ENCODE measurements around the gene STXBP3.

STXBP3 gene

GRCh38 chr1:108808438-108808837 lies 62.0 kb downstream of the STXBP3 start:
- no peak for DNase-seq

- DNase-seq: no peak
These were observed 65.1 kb downstream of the STXBP3 start for GRCh38 chr1:108811611-108812010.

- DNase-seq: peak; percentile 2
These were observed 66.9 kb downstream of the STXBP3 start for GRCh38 chr1:108813326-108813725.

GRCh38 chr1:108814343-108815125 lies 68.1 kb downstream of the STXBP3 start:
- DNase-seq: no peak

GRCh38 chr1:108815566-108815965 lies 69.1 kb downstream of the STXBP3 start:
- no peak for DNase-seq

- DNase-seq: no peak
These were observed 69.8 kb downstream of the STXBP3 start for GRCh38 chr1:108816049-108816893.

DNA sequence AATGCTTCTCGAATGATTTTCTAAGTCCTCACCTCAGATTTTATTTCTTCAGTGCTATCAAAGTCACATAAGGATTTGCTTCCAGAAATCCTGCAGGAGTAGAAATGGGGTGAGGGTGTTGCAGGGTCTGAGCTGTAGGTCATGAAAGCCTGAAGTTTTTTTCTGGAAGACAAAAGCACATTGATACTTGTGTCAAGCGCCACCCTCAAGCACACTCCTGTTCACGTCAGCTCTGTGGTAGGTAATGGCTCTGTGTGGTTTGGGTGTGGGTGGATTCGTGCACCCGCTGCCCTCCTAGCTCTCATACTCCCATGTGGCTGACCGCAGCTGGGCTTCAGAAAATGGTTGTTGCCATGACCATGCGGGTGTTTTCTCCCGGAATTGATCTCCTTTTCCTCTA lies 70.5 kb downstream of the STXBP3 start:
- no peak for DNase-seq

GRCh38 chr1:108817811-108818210 lies 71.3 kb downstream of the STXBP3 start:
- DNase-seq: no peak

DNA sequence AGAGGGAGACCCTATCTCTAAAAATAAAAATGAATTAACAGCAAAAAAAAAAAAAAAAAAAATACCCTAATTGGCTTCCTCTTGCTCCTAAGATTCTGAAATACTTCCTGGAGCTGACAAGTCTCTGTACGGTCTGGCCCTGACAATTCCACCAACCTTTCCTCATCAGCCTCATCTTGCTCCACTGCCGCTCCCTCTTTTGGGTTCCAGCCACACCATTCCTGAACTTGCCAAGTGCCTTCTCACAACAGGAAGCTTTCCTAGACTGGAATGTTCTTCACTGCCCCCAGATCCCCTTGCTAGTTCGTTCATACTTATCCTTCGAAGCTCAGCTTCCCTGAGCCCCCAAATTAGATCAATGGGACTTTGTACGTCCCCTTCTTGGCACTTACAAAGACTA lies 73.4 kb downstream of the STXBP3 start:
- DNase-seq: no peak

DNA sequence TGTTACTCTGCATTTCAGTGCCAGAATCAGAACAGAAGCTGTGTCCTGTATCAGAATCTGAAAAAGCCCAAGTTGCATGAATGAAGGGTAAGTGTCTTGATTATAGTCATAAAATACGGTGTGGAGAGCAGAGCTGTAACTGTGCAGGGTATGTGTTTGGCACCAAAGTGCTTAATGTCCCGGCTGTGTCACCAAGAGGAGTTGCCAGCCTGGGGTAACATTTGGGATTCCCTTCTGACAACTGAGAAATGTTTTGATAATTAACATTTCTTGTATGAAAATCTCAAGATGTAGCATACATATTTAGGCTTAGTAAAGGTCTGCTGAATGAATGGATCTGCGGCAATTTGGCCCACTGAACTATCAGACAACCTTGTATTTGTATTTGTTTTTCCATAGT lies 77.2 kb downstream of the STXBP3 start:
- DNase-seq: no peak

DNA sequence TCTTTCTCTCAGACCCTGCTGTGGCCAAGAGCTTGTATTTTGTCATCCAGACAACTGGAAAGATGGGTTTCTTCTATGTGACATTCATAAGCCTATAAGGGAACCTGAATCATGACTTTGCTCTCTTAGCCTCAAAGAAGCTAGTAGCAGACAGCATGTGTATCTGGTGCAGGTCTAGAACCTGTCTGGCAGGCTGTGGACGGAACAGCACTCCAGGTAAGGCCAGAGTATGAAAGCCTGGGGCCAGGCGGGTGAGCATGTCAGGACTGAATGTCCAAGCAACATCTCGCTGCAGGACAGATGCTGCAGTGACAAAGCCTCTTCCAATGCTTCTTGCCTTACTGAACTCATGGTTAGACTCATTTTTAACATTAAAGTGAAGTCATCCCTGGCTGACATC lies 77.6 kb downstream of the STXBP3 start:
- DNase-seq: no peak

DNA sequence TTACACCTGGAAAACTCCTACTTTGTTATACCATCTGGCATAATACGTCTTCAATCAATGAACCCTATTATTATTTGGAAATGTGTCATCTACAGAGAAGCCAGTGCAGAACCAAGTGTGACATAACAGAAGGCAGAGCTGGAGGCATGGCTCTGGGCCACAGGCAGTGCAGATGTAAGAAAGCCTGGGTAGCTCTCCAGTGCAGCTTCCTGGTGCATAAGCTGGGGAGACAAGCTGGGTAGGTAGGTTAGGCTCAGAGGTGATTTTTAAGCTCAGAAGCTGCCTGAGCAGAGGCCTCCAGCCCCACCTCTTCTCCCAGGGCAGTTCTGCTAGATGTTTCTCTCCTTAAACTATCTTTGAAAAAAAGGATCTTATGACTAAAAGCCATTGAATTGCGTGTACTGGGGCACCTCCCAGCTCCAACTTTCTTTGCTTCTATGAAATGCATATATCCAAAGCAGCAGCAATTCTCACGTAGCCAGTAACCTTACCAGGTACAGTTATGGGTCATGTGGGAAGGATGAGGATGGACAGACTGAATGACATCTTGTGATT lies 79.7 kb downstream of the STXBP3 start:
- DNase-seq: no peak

DNA sequence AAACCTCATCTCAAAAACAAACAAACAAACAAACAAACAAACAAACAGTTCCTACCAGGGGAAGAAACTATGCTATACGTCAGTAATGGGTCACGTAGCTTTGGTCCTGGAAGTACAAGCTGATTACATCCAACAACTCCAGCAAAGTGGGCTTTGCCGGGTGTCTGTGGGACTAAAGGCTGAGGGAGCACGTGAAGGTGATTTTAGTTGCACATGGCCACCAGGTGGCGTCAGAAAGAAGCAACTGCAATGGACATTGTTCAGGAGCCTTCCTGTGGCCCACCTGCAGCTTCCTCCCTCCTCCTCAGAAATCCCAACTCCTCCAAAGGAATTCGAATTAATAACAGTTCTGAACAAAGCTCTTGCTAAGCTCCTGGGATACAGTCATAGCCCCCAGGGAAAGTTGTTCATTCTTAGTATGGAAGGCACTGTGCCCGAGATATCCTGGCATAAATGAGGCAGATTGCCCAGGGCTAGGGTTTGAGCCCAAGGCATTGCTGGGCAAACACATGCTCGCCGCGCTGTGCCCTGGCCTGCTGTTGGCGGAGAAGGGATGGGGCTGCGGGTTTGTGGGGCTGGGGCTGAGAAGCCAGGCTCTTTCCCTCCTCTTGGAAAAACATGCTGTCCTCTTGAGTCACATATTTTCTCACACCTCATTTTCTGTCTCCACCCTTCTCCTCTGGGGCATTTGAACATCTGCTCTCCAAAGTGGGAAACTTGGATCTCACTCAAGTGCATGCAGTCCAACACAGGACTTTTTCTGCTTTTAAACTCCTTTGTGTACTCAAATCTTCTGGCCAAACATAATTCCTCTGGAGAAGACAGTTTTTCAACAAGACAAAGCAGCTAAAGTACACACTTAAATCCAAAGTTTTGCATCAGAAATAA lies 81.8 kb downstream of the STXBP3 start:
- no peak for DNase-seq

DNA sequence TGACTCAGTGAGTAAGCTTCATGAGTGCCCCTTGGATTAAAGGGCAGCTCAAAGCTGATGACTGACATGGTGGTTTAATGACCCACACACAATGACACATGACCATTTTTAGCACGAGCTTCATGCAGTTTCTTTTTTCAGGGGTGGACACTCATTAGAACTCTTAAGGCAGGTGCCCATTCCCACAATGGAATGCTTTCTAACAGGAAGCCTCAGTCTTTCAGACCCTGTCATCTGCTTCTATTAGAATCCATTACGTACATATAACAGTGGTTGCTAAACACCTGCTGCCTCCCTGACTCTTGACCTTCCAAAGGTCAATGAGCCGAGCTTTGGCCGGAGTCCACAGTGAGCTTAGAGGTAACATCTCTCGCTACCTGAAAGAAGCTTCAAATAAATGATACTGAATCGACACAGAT lies 83.0 kb downstream of the STXBP3 start:
- DNase-seq: no peak

DNA sequence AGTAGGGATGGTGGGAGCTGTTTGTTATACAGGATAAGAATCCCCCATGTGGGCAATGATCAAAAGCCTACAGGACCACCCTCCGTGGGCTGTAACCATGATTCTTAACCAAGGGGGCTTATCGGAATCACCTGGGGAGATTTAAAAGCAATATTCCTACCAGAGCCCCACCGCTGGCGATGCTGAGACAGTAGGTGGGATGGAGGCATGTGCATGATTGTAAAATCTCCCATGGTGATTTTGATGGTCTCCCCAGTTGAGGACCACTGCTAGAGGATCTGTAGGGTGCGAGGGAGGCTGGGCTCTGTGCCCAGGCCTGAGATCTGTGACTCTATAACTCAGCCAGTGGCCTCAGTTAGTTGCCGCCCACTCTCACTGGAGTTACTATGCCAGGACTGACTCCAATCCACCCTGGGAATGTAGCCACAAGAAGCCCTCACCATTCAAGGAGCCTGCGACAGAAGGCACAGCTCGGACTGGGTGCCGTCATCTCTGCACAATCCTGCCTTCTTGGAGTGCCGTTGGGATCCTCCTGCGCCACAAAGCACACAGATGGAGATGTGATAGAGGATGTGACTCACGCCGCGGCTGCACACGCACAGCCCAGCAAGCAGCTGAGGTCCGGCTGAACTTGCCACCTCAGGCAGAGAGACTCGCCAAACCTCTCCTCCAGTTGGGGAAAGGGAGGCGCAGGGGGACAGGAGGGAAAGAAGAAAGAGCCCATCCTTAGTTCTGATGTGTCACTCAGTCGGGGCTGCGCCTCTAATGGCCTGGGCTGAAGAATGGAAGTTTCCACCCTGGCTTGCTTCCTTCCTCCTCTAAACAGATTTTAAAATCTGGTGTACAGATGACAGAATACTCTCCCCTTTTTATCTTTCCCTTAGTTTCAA lies 83.9 kb downstream of the STXBP3 start:
- DNase-seq: no peak

DNA sequence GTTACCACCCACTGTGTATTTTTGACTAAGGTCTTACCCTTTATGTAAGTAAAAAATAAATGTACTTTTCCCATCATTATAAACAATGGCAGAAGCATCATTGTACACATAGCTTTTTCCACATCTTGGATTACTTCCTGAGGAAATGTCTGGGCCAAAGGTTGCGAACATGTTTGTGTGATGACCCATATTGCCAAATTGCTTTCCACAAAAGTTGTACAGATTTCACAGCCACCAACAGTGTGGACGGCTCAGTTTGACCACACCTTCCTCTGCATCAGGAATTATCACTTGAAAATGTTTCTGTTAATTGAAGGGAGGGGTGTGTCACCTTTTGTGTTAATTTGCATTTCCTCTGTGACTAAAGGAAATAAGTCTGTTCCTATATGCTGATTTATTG lies 84.8 kb downstream of the STXBP3 start:
- no peak for DNase-seq

DNA sequence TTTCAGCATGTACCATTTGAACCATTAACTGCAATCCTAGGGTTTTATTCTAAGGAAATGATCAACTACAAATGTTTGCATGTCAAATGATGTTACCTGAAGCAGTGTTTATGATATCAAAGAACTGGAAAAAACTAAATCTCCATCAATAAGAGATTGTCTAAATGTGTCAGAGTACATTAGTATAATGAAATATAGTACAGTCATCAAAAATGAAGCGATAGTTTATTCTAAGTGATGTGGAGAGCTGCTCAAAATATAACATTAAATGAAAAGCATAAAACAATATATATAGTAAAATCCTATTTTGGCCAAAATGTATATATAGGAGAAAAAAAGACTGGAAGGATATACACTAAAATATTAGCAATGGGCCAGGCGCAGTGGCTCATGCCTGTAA lies 86.5 kb downstream of the STXBP3 start:
- DNase-seq: no peak

DNA sequence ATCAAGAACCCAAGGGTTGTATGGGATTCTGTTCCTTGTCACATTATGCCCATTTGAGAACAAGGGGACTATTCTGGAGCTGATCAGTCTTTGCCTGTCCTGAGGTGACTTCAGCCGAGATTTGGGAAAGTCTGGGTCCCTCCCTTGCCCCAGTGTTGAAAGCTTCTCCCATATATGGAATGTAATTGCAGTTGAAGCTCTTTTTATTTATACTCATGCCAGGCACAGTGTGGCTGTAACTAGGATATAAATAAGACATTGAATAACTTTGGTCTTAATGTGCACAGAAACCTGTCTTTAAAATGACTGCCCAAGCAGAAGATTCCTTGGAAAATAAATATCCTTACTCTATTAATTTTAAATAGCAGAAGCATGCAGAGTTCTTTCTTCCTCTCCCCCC lies 95.2 kb downstream of the STXBP3 start:
- DNase-seq: no peak

- DNase-seq: no peak
These were observed 96.2 kb downstream of the STXBP3 start for GRCh38 chr1:108842525-108843181.

DNA sequence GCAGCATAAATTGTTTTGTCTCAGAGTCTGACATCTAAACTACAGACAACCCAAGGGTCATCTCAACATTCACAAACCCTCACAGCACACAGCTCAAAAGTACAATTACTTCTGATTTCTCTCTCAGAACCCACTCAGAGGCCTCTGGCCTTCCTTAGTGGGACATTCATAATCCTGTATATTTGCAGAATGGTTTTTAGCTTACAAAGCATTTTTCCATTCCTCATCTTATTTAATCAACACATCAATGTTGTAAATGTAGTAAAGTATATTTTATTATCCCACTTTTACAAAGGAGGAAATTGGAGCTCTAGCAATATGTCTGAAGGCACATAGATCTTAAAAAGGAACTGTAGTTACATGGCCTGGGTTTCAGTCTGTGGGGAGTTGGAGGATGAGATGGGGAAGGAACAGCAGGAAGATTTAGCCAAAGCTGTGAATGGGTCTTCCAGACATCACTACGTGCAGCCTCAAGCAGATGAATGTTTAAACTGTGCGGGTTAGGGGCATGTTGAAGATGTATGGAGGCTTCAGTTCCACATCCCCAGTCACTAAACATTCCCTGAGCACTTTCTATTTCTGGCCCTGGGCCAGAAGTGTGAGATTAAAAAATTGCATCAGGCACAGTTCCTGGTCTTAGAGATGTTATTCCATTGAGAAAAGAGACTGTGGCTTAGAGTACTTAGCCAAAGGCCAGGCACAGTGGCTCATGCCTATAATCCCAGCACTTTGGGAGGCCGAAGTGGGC lies 97.1 kb downstream of the STXBP3 start:
- DNase-seq: no peak

GRCh38 chr1:108845446-108845845 lies 99.0 kb downstream of the STXBP3 start:
- DNase-seq: no peak

Measured in NCI-H1436 treated with DMSO at 0.1 percent for 48 hours (cell line).